ENCODE measurements around the gene ZBTB14.

The ZBTB14 gene, protein sequence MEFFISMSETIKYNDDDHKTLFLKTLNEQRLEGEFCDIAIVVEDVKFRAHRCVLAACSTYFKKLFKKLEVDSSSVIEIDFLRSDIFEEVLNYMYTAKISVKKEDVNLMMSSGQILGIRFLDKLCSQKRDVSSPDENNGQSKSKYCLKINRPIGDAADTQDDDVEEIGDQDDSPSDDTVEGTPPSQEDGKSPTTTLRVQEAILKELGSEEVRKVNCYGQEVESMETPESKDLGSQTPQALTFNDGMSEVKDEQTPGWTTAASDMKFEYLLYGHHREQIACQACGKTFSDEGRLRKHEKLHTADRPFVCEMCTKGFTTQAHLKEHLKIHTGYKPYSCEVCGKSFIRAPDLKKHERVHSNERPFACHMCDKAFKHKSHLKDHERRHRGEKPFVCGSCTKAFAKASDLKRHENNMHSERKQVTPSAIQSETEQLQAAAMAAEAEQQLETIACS

DNA sequence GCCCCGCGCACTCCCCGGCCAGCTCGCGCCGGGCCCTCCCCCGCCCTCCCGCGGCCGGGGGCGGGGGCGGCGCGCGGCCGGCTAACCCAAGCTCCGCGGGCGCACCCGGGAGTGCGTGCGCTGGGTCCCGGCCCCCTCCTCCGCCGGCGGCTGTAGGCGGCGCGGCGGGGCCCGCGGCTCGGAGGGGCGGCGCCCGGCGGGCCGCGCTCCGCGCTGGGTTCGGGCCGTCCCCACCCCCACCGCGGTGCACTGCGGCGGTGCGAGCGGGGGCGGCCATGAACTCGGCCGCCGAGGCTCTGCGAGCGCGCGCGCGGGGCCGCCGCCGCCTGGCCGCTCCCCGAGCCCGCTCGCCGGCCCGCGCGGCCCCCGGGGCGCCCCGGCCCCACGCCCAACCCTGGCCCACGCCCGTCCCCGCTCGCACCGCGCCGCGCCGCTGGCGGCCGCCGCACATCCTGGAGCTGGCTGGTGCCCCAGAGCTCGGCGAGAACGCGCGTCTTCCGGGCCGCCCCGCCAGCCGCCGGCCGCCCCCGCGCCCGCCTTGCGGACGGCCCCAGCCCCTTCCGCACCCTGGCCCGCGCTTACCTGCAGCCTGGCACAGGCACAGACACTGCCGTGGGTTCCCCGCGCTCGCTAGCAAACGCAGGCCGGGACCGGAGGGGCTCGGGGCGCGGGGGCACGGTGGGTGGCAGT lies at the start of gene ZBTB14:
Gene ZBTB14, minus strand, starts transcription at position 496 of the 690 bp plus-strand sequence. CDS start 2,480 bp downstream, outside the sequence.
- peak within 1 kb of the TSS; percentile 93 for H3K4me3 ChIP-seq (ENCODE audit: low read depth, low read length)
- H3K27ac ChIP-seq (ENCODE audit: low read depth, low read length), result peak within 1 kb of the TSS; percentile 66
- H3K9me3 ChIP-seq (ENCODE audit: control insufficient read depth, insufficient read depth, low read depth, low read length), result no peaks in the 10 kb centered on the region
- H3K27me3 ChIP-seq (ENCODE audit: control insufficient read depth, insufficient read depth, low read length), result peaks cover 20% of the 10 kb centered on the region
- peaks cover 19% of the 10 kb centered on the region for H3K36me3 ChIP-seq (ENCODE audit: control insufficient read depth, insufficient read depth, low read length)
- H3K4me1 ChIP-seq (ENCODE audit: control insufficient read depth, insufficient read depth, low read length), result peaks cover 9% of the 10 kb centered on the region; the same call in 1 of the 2 replicates
- H3K9ac ChIP-seq (ENCODE audit: low read length), result peak within 1 kb of the TSS; percentile 92

DNA sequence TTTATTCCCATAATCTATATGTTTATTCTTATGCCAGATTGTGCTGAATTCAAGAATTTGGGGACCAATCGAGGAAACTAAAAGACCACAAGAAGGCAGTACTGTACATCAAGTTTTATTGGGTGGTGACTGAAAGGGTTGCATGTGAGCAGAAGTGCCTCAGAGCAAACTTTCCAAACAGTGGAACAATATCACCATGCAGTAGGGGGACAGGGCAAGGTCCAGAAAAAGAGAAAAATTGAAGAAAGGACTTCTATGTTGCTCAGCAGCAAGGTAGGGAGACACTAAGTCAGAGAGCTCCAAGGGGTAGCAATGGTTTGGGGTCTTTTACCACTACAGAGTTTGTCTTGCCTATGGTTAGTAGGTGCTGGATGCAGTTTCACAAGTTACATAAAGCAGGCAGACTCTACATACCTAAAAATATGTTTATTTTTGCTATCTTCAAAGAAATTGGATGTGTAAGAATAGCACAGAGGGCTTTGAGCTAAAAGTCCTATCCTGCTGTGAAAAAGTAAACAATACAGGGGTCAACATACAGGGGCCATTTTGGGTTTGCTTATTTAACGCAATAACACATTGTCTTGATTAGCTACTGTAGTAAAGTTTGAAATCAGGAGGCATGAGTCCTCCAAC lies 43.8 kb upstream of the ZBTB14 start:
- Histone ChIP-seq H3K36me3 (ENCODE audit: control insufficient read depth, insufficient read depth, low read length) (no peaks in the 10 kb centered on the region), H3K9ac (ENCODE audit: low read length) (no peak overlapping the region), H3K4me3 (ENCODE audit: low read depth, low read length) (no peak overlapping the region), H3K27me3 (ENCODE audit: control insufficient read depth, insufficient read depth, low read length) (no peaks in the 10 kb centered on the region), H3K27ac (ENCODE audit: low read depth, low read length) (no peak overlapping the region), H3K9me3 (ENCODE audit: control insufficient read depth, insufficient read depth, low read depth, low read length) (no peaks in the 10 kb centered on the region), H3K4me1 (ENCODE audit: control insufficient read depth, insufficient read depth, low read length) (peaks cover 10% of the 10 kb centered on the region)

DNA sequence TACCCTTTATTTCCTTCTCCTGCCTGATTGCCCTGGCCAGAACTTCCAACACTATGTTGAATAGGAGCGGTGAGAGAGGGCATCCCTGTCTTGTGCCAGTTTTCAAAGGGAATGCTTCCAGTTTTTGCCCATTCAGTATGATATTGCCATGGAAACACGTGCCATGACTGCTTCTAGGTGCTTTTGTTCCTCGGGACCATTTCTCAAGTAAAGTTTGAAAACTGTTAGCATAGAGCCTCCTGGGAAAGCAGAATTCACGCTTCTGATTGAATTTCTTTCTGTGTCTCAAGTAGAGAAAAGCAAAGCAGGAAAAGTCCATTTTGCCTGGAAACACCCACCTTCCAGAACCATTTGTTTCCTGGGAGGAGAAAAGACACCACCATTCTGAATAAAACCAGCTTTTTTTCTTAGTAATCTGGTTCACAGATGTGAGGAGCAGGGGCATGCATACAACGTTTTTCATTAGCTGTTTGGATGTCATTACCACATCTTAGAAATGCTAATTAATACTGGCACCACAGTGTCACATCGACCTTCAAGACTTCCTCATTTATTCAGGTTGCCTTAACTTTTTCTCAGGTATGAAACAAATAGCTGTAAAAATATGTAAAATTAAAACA lies 39.0 kb upstream of the ZBTB14 start:
- Histone ChIP-seq H3K9me3 (ENCODE audit: control insufficient read depth, insufficient read depth, low read depth, low read length) (no peaks in the 10 kb centered on the region), H3K9ac (ENCODE audit: low read length) (no peak overlapping the region), H3K36me3 (ENCODE audit: control insufficient read depth, insufficient read depth, low read length) (no peaks in the 10 kb centered on the region), H3K4me1 (ENCODE audit: control insufficient read depth, insufficient read depth, low read length) (peaks cover 10% of the 10 kb centered on the region), H3K27ac (ENCODE audit: low read depth, low read length) (no peak overlapping the region), H3K27me3 (ENCODE audit: control insufficient read depth, insufficient read depth, low read length) (no peaks in the 10 kb centered on the region), H3K4me3 (ENCODE audit: low read depth, low read length) (no peak overlapping the region)

DNA sequence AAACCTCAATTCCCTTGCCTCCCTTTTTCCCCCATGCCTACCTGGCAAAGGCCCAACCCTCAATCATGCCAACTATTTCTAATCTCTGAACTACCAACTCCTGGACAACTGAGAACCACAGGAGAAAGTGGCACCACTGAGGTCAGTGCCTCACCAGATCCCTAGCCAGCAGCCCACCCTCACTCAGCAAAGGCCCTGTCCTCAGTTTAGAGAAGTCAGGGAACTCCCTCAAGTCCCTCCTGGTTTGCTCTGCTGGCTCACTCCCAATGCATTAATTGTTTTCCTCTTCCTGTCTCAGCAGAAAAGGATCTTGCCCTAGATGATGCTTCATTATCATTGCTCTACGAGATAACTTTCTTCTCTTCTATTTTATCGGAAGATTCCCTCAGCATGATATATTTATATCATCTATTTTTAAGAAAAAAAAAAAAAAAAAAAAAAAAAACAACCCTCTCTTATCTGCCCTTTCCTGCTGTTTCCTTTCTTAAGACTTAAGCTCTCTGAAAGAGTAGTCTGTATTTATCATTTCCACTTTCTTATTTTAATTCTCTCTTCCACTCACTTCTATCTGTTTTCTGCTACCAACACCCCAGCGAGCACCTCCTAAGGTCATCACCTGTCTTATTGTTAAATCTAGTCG lies 22.7 kb upstream of the ZBTB14 start:
- Histone ChIP-seq H3K9ac (ENCODE audit: low read length) (no peak overlapping the region), H3K9me3 (ENCODE audit: control insufficient read depth, insufficient read depth, low read depth, low read length) (no peaks in the 10 kb centered on the region), H3K4me3 (ENCODE audit: low read depth, low read length) (no peak overlapping the region), H3K27ac (ENCODE audit: low read depth, low read length) (no peak overlapping the region), H3K36me3 (ENCODE audit: control insufficient read depth, insufficient read depth, low read length) (no peaks in the 10 kb centered on the region), H3K4me1 (ENCODE audit: control insufficient read depth, insufficient read depth, low read length) (no peaks in the 10 kb centered on the region), H3K27me3 (ENCODE audit: control insufficient read depth, insufficient read depth, low read length) (no peaks in the 10 kb centered on the region)

DNA sequence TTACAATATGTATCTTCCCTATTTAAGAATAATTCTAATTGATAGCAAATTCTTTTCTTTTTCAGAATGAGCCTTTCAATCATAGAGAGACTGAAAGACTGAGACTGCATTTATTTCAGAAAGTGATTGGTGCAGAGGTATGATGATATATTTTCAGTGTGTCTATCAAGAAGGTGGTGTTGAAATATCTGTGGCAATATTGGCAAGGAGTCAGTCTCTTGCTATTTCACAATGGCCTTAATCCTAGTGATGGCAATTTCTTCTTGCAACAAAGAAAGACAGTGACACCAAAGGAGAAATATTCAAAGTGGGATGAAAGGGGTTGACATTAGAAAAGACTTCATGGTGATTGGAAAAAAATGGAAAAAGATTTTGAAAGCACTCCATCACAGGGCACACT lies 21.7 kb upstream of the ZBTB14 start:
- Histone ChIP-seq H3K9me3 (ENCODE audit: control insufficient read depth, insufficient read depth, low read depth, low read length) (no peaks in the 10 kb centered on the region), H3K36me3 (ENCODE audit: control insufficient read depth, insufficient read depth, low read length) (no peaks in the 10 kb centered on the region)

DNA sequence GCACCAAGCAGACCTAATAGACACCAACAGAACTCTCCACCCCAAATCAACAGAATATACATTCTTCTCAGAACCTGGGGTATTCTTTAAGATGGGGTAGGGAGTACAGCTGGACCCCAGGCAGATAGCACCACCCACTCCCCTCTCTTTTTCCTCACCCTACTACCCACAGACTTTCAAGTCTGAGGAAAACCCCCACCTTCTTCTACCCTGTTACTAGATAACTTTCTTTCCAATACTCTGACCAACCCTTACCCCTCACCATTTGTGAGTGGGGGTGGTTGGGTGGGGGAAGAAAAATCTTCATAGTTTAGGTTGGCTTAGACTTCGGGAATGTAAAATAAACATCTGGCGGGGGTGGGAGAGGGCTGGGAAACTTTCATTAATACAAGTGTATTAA lies 20.3 kb upstream of the ZBTB14 start:
- Histone ChIP-seq H3K27ac (ENCODE audit: low read depth, low read length) (no peak overlapping the region), H3K9me3 (ENCODE audit: control insufficient read depth, insufficient read depth, low read depth, low read length) (no peaks in the 10 kb centered on the region), H3K27me3 (ENCODE audit: control insufficient read depth, insufficient read depth, low read length) (no peaks in the 10 kb centered on the region), H3K4me3 (ENCODE audit: low read depth, low read length) (no peak overlapping the region), H3K36me3 (ENCODE audit: control insufficient read depth, insufficient read depth, low read length) (no peaks in the 10 kb centered on the region), H3K4me1 (ENCODE audit: control insufficient read depth, insufficient read depth, low read length) (no peaks in the 10 kb centered on the region), H3K9ac (ENCODE audit: low read length) (no peak overlapping the region)

More for the DNA sequence above, 21.7 kb upstream of the ZBTB14 start:
- no peak overlapping the region for H3K4me3 ChIP-seq (ENCODE audit: low read depth, low read length)
- no peaks in the 10 kb centered on the region for H3K4me1 ChIP-seq (ENCODE audit: control insufficient read depth, insufficient read depth, low read length)
- no peaks in the 10 kb centered on the region for H3K27me3 ChIP-seq (ENCODE audit: control insufficient read depth, insufficient read depth, low read length)
- H3K27ac ChIP-seq (ENCODE audit: low read depth, low read length), result no peak overlapping the region
- H3K9ac ChIP-seq (ENCODE audit: low read length), result no peak overlapping the region

DNA sequence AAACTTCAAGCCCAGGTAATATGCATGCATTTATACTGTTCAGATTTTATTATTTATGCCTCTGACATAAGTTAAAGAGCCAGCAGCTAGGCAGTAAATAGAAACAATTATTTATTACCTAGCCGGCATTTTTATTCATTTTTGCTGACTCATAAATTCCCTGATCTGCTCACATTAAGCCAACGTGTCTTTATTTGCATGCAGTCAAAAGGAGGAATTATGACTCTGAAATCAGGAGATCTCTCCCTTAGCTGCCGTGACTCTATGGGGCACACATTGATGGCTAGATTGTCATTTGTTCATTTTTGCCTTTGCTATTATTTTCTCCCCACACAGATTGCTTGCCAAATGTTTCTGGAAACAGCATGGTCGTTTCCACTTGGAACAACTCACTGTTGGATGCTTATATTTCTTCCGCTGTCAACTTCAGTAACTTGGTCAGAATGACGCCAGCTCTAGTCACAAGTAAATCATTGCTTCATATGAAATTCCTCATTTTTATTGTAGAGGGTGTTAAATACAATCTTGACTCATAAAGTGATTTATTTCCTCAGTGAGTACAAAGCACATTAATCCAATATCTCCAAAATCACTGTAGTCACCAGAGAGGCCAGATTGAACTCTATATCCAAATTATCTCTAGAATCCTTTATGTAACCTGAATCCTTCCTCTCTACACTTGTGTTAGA lies 15.9 kb upstream of the ZBTB14 start:
- Histone ChIP-seq H3K27me3 (ENCODE audit: control insufficient read depth, insufficient read depth, low read length) (no peaks in the 10 kb centered on the region), H3K27ac (ENCODE audit: low read depth, low read length) (no peak overlapping the region), H3K9me3 (ENCODE audit: control insufficient read depth, insufficient read depth, low read depth, low read length) (no peaks in the 10 kb centered on the region), H3K36me3 (ENCODE audit: control insufficient read depth, insufficient read depth, low read length) (no peaks in the 10 kb centered on the region), H3K4me1 (ENCODE audit: control insufficient read depth, insufficient read depth, low read length) (no peaks in the 10 kb centered on the region), H3K4me3 (ENCODE audit: low read depth, low read length) (no peak overlapping the region), H3K9ac (ENCODE audit: low read length) (no peak overlapping the region)

DNA sequence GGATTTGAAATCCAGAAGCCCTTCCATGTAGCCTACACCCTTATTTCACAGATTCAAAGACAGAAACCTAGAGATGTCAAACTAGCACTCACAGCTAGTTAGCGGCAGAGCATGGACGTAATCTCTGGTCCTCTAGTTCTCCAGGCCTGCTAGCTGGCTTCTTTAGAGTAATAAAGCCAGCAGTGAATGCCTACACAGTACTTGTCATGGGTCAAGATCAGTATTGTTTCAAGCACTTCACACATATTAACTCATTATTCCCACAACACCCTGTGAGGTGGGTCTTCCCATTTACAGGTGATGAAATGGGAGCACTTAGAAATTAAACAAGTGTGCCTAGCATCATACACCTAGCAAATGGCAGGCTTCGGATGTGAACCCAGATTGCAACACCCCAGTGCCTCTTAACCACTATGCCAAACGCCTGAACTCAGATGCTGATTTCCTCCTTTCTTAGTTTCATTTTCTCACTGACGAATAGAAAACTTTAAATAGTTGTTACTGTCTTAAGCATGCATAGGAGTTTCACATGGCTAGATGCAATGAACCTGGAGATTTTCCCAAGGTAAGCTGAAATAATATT lies 14.5 kb upstream of the ZBTB14 start:
- no peak overlapping the region for H3K4me3 ChIP-seq (ENCODE audit: low read depth, low read length)
- no peaks in the 10 kb centered on the region for H3K36me3 ChIP-seq (ENCODE audit: control insufficient read depth, insufficient read depth, low read length)
- H3K9me3 ChIP-seq (ENCODE audit: control insufficient read depth, insufficient read depth, low read depth, low read length), result no peaks in the 10 kb centered on the region
- no peak overlapping the region for H3K27ac ChIP-seq (ENCODE audit: low read depth, low read length)
- H3K27me3 ChIP-seq (ENCODE audit: control insufficient read depth, insufficient read depth, low read length), result no peaks in the 10 kb centered on the region
- H3K9ac ChIP-seq (ENCODE audit: low read length), result no peak overlapping the region
- no peaks in the 10 kb centered on the region for H3K4me1 ChIP-seq (ENCODE audit: control insufficient read depth, insufficient read depth, low read length)

DNA sequence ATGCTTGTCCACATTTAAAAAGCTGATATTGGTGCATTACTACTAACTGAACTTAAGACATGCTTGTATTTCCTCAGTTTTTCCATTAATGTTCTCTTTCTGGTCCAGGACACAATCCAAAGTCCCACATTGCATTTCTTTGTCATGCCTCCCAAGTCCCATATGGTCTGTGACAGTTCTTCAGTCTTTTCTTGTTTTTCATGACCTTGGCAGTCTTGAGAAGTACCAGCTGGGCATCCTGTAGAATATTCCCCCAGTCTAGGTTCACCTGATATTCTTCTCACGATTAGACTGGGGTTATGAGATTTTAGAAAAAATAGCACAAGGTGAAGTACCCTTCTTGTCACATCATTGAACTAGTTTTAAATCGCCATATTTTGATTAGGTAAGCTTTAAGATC lies 10.3 kb upstream of the ZBTB14 start:
- Histone ChIP-seq H3K9me3 (ENCODE audit: control insufficient read depth, insufficient read depth, low read depth, low read length) (no peaks in the 10 kb centered on the region), H3K27ac (ENCODE audit: low read depth, low read length) (no peak overlapping the region), H3K4me1 (ENCODE audit: control insufficient read depth, insufficient read depth, low read length) (no peaks in the 10 kb centered on the region), H3K9ac (ENCODE audit: low read length) (no peak overlapping the region), H3K4me3 (ENCODE audit: low read depth, low read length) (no peak overlapping the region), H3K36me3 (ENCODE audit: control insufficient read depth, insufficient read depth, low read length) (no peaks in the 10 kb centered on the region), H3K27me3 (ENCODE audit: control insufficient read depth, insufficient read depth, low read length) (no peaks in the 10 kb centered on the region; the same call in 1 of the 2 replicates)

DNA sequence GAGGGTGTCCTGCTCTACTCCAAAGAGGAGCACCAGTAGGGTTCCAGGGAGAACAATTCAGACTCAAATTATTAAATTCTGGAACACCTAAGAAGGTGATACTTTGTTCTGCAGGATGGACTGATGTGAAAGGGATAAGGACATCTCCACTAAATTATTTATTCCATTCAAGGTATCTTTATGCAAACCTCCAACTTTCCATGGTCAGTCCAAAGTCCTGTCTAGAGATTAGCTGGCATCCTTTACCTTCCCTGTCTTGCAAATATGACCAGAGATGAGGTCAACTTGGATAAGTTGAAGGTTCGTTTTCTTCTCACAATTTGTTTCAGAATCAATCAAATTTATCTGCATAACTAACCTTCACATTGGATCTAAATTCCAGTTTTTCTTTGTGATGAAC lies 8.7 kb upstream of the ZBTB14 start:
- Histone ChIP-seq H3K27ac (ENCODE audit: low read depth, low read length) (no peak overlapping the region), H3K27me3 (ENCODE audit: control insufficient read depth, insufficient read depth, low read length) (peaks cover 2% of the 10 kb centered on the region), H3K4me3 (ENCODE audit: low read depth, low read length) (no peak overlapping the region)

More for the DNA sequence above, 8.7 kb upstream of the ZBTB14 start:
- Histone ChIP-seq H3K36me3 (ENCODE audit: control insufficient read depth, insufficient read depth, low read length) (no peaks in the 10 kb centered on the region), H3K9me3 (ENCODE audit: control insufficient read depth, insufficient read depth, low read depth, low read length) (no peaks in the 10 kb centered on the region), H3K9ac (ENCODE audit: low read length) (no peak overlapping the region), H3K4me1 (ENCODE audit: control insufficient read depth, insufficient read depth, low read length) (no peaks in the 10 kb centered on the region)
